GM12878 (cell line): ENCODE results near the gene CRTC3. TPM values are rescaled to one million over a fixed set of nuclear protein-coding genes. Genes with fewer than 3 reads are reported as not detected.

Experiments used
- BHLHE40 ChIP-seq, 2 experiments: fragments of 450-650 bp in 1 of 2; IDR thresholded peaks; 2 replicates each; pipeline ENCODE4 v1.6.1; 2011 to 2017; ENCODE audit warnings: low read depth in 2 of 2, borderline replicate concordance in 1 of 2, improper control_type of control experiment in 1 of 2, low read length in 1 of 2, mild to moderate bottlenecking in 1 of 2
- EED ChIP-seq: sonication (generic); IDR thresholded peaks from 2 replicates; pipeline ENCODE4 v1.6.1; 2016; ENCODE audit warnings: antibody characterized with exemption, low read depth
- EP300 ChIP-seq, 2 experiments: fragments of 150-350 bp in 1 of 2; IDR thresholded peaks; 2 replicates each; pipeline ENCODE4 v1.6.1; 2011 to 2012; ENCODE audit warnings: low read depth in 2 of 2, low read length in 2 of 2, borderline replicate concordance in 1 of 2, improper control_type of control experiment in 1 of 2, inconsistent platforms in 1 of 2; ENCODE audit not compliant: control insufficient read depth in 1 of 2
- FOXK2 ChIP-seq: fragments of 450-650 bp; IDR thresholded peaks from 2 replicates; pipeline ENCODE4 v1.6.1; 2017; ENCODE audit warnings: mild to moderate bottlenecking, moderate library complexity
- MTA2 ChIP-seq: fragments of 450-650 bp; IDR thresholded peaks from 2 replicates; pipeline ENCODE4 v1.6.1; 2016; ENCODE audit warnings: low read depth, mild to moderate bottlenecking, moderate library complexity
- NR2F1 ChIP-seq: fragments of 450-650 bp; conservative IDR thresholded peaks from 2 replicates; pipeline ENCODE4 v1.6.1; 2017; ENCODE audit warnings: mild to moderate bottlenecking
- POU2F2 ChIP-seq: IDR thresholded peaks from 3 replicates; pipeline ENCODE4 v1.6.1; 2011; ENCODE audit warnings: low read depth, mild to moderate bottlenecking, low read length, borderline replicate concordance
- RAD21 ChIP-seq: IDR thresholded peaks from 2 replicates; pipeline ENCODE4 v1.6.1; 2011; ENCODE audit warnings: mild to moderate bottlenecking, low read depth, low read length, moderate library complexity; ENCODE audit not compliant: insufficient read depth
- SPI1 ChIP-seq: IDR thresholded peaks from 2 replicates; pipeline ENCODE4 v1.6.1; 2011; ENCODE audit warnings: low read depth, mild to moderate bottlenecking, low read length, moderate library complexity, borderline replicate concordance; ENCODE audit not compliant: insufficient read depth
- STAT3 ChIP-seq: IDR thresholded peaks from 2 replicates; pipeline ENCODE4 v1.6.1; 2011; ENCODE audit warnings: low read depth, low read length, improper control_type of control experiment
- YBX1 ChIP-seq: fragments of 450-650 bp; IDR thresholded peaks from 2 replicates; pipeline ENCODE4 v1.6.1; 2016; ENCODE audit warnings: antibody characterized with exemption
- polyA plus RNA-seq, 11 experiments: library from polyadenylated mRNA; depleted of rRNA in 4 of 11; unstranded in 6 of 11; stranded (reverse) in 5 of 11; fragments of >200 nt; fragmentation: Nextera tagmentation in 4 of 11; fragmentation: Illumina TruSeq in 1 of 11; extraction: Ambion mirVana in 4 of 11; extraction: Trizol in 1 of 11; gene quantifications; 1 replicate in 1 of 11; 2 replicates in 10 of 11; pipeline versions ENCODE4 v1.2.1 to v1.2.3, GENCODE V29; 2011 to 2016; ENCODE audit warnings: inconsistent platforms in 2 of 11, missing spikeins in 2 of 11, low read depth in 1 of 11
- total RNA-seq, 4 experiments: library from RNA; depleted of rRNA in 3 of 4; stranded (reverse); fragments of >200 nt in 3 of 4; fragmentation: Illumina TruSeq in 1 of 4; extraction: Trizol in 1 of 4; gene quantifications; 2 replicates each; pipeline versions ENCODE4 v1.2.1 to v1.2.3, GENCODE V29; 2013 to 2021
- TF ChIP-seq, protein P1 (sequence below): IDR thresholded peaks from 2 replicates; pipeline ENCODE4 v1.6.1; 2011; ENCODE audit warnings: borderline replicate concordance, low read depth, mild to moderate bottlenecking, moderate library complexity, low read length; ENCODE audit not compliant: insufficient read depth, poor library complexity, severe bottlenecking
- TF ChIP-seq, protein P2 (sequence below): fragments of 450-650 bp; IDR thresholded peaks from 2 replicates; pipeline ENCODE4 v1.6.1; 2017; ENCODE audit warnings: mild to moderate bottlenecking, moderate library complexity
- TF ChIP-seq, protein P3 (sequence below): fragments of 450-650 bp; IDR thresholded peaks from 2 replicates; pipeline ENCODE4 v1.6.1; 2016; ENCODE audit warnings: mild to moderate bottlenecking, moderate library complexity, borderline replicate concordance
- TF ChIP-seq, protein P4 (sequence below): fragments of 450-650 bp; IDR thresholded peaks from 2 replicates; pipeline ENCODE4 v1.6.1; 2017; ENCODE audit warnings: mild to moderate bottlenecking, low read depth, inconsistent platforms; ENCODE audit not compliant: poor library complexity, severe bottlenecking

The CRTC3 gene
- total and polyA plus RNA-seq, 10 of the 15 experiments (the other 5 are each of a cell fraction or from before 2014, with no cell fraction given): 3.5 to 36.9 (median 18.9) TPM

DNA sequence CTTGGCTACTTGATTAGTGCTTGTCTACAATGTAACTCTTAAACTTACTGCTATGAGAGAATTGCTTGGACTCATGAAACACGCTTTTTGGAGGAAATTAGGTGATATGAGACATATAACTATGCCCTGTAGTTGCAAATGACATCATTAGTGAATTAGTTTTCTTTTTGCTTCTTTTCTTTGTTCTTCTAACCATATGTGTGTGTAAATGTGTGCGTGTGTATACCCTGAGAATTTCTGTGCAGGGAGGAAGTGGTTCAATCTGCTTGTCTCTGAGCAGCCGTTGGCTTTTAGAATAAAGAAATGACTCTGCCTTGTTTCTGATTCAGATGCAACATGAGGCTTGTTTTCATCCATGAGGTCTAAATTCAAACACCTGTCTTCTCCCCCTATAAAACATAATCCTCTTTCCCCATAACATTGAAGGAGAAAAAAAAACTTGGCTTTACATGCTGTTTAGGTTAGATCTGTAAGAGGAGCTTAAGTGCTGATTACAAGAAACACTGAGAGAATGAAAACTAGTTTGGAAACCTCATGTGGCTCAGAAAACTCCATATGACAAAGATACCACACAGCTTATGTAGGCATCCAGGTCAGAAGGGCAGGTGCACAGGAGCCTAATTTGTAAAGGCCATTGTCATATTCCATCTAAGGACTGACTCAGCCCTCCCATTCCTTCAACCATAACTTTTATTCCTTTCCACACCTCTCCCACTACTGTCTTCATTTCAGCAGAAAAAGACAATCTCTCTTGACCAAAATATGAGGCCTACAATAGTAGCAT is 156.9 kb downstream of the CRTC3 start (continued):
- TF ChIP-seq STAT3: no peak
- TF ChIP-seq, protein P1, sequence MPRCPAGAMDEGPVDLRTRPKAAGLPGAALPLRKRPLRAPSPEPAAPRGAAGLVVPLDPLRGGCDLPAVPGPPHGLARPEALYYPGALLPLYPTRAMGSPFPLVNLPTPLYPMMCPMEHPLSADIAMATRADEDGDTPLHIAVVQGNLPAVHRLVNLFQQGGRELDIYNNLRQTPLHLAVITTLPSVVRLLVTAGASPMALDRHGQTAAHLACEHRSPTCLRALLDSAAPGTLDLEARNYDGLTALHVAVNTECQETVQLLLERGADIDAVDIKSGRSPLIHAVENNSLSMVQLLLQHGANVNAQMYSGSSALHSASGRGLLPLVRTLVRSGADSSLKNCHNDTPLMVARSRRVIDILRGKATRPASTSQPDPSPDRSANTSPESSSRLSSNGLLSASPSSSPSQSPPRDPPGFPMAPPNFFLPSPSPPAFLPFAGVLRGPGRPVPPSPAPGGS: peak; percentile 98
- no peak for TF ChIP-seq YBX1
- TF ChIP-seq NR2F1: peak; percentile 84
- peak; percentile 96 for TF ChIP-seq SPI1
- peak; percentile 85 for TF ChIP-seq EED
- peak; percentile 63; the same call in 2 of the 3 replicates for TF ChIP-seq POU2F2
- peak; percentile 45 to 61; a peak in 2 of 4 replicates for TF ChIP-seq BHLHE40 (IDR thresholded peaks at IDR 0.05; ENCODE audit: borderline replicate concordance in 1 of 2, low read depth in 2 of 2, low read length in 1 of 2)
- TF ChIP-seq MTA2: peak; percentile 92
- TF ChIP-seq, protein P2, sequence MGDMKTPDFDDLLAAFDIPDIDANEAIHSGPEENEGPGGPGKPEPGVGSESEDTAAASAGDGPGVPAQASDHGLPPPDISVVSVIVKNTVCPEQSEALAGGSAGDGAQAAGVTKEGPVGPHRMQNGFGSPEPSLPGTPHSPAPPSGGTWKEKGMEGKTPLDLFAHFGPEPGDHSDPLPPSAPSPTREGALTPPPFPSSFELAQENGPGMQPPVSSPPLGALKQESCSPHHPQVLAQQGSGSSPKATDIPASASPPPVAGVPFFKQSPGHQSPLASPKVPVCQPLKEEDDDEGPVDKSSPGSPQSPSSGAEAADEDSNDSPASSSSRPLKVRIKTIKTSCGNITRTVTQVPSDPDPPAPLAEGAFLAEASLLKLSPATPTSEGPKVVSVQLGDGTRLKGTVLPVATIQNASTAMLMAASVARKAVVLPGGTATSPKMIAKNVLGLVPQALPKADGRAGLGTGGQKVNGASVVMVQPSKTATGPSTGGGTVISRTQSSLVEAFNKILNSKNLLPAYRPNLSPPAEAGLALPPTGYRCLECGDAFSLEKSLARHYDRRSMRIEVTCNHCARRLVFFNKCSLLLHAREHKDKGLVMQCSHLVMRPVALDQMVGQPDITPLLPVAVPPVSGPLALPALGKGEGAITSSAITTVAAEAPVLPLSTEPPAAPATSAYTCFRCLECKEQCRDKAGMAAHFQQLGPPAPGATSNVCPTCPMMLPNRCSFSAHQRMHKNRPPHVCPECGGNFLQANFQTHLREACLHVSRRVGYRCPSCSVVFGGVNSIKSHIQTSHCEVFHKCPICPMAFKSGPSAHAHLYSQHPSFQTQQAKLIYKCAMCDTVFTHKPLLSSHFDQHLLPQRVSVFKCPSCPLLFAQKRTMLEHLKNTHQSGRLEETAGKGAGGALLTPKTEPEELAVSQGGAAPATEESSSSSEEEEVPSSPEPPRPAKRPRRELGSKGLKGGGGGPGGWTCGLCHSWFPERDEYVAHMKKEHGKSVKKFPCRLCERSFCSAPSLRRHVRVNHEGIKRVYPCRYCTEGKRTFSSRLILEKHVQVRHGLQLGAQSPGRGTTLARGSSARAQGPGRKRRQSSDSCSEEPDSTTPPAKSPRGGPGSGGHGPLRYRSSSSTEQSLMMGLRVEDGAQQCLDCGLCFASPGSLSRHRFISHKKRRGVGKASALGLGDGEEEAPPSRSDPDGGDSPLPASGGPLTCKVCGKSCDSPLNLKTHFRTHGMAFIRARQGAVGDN: peak; percentile 89
- no peak; the same call in 1 of the 2 replicates for TF ChIP-seq RAD21
- TF ChIP-seq, protein P3, sequence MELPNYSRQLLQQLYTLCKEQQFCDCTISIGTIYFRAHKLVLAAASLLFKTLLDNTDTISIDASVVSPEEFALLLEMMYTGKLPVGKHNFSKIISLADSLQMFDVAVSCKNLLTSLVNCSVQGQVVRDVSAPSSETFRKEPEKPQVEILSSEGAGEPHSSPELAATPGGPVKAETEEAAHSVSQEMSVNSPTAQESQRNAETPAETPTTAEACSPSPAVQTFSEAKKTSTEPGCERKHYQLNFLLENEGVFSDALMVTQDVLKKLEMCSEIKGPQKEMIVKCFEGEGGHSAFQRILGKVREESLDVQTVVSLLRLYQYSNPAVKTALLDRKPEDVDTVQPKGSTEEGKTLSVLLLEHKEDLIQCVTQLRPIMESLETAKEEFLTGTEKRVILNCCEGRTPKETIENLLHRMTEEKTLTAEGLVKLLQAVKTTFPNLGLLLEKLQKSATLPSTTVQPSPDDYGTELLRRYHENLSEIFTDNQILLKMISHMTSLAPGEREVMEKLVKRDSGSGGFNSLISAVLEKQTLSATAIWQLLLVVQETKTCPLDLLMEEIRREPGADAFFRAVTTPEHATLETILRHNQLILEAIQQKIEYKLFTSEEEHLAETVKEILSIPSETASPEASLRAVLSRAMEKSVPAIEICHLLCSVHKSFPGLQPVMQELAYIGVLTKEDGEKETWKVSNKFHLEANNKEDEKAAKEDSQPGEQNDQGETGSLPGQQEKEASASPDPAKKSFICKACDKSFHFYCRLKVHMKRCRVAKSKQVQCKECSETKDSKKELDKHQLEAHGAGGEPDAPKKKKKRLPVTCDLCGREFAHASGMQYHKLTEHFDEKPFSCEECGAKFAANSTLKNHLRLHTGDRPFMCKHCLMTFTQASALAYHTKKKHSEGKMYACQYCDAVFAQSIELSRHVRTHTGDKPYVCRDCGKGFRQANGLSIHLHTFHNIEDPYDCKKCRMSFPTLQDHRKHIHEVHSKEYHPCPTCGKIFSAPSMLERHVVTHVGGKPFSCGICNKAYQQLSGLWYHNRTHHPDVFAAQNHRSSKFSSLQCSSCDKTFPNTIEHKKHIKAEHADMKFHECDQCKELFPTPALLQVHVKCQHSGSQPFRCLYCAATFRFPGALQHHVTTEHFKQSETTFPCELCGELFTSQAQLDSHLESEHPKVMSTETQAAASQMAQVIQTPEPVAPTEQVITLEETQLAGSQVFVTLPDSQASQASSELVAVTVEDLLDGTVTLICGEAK: 0 out of 2 replicates have a peak, but pooled peaks have one; percentile 5
- TF ChIP-seq, protein P4, sequence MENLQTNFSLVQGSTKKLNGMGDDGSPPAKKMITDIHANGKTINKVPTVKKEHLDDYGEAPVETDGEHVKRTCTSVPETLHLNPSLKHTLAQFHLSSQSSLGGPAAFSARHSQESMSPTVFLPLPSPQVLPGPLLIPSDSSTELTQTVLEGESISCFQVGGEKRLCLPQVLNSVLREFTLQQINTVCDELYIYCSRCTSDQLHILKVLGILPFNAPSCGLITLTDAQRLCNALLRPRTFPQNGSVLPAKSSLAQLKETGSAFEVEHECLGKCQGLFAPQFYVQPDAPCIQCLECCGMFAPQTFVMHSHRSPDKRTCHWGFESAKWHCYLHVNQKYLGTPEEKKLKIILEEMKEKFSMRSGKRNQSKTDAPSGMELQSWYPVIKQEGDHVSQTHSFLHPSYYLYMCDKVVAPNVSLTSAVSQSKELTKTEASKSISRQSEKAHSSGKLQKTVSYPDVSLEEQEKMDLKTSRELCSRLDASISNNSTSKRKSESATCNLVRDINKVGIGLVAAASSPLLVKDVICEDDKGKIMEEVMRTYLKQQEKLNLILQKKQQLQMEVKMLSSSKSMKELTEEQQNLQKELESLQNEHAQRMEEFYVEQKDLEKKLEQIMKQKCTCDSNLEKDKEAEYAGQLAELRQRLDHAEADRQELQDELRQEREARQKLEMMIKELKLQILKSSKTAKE: peak; percentile 81
- TF ChIP-seq FOXK2: no peak
- peak; percentile 91 to 93 for TF ChIP-seq EP300 (IDR thresholded peaks at IDR 0.05; ENCODE audit: borderline replicate concordance in 1 of 2, control insufficient read depth in 1 of 2, low read depth in 2 of 2, low read length in 2 of 2)
